OCI-M2 (cell line): ENCODE measurements around the gene ONECUT3.

Source experiments
- DNase-seq: peaks from one replicate; lab custom pipeline; 2025; ENCODE audit not compliant: unreplicated experiment; lab: John Stamatoyannopoulos, UW

Gene ONECUT3

DNA sequence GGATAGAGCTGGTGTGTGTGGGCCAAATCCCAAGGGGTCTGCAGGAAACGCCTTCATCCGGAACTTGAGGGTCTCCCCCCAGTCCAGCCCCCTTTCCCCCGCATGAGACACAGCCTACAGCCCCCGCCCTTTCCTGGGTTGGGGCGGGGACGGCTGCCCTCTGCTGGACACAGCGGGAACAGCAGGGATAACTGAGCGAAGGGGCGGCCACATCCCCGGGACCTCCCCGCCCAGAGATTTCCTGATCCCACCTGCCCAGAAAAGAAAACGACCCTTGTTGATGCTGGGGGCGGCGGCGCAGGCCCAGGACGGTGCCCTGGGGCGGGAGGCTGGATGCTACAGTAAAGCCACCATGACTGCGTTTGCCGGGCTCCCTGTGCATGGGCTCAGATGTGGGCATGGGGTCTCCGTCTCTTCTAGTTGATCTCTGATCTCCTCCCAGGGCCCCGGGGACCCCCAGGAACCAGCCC lies 14.2 kb downstream of the ONECUT3 start:
- no peak for DNase-seq

DNA sequence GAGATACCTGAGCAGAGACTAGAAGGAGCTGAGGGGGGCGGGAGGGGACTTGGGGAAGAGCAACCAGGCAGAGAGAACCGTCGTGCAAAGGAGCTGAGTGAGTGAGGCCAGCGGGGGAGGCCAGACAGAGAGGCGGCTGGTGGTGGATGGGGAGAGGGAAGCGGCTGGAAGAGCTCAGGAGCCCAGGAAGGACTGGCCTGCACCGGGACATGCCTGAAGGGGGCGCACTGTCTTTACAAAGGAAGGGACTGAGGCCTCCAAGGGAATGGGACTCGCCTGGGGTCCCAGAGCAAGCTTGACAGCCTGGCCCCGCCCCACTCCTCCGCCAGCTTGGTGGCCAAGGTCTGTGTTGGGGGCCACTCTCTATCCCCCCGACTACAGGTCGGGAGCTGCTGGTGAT lies 14.9 kb downstream of the ONECUT3 start:
- DNase-seq = no peak

DNA sequence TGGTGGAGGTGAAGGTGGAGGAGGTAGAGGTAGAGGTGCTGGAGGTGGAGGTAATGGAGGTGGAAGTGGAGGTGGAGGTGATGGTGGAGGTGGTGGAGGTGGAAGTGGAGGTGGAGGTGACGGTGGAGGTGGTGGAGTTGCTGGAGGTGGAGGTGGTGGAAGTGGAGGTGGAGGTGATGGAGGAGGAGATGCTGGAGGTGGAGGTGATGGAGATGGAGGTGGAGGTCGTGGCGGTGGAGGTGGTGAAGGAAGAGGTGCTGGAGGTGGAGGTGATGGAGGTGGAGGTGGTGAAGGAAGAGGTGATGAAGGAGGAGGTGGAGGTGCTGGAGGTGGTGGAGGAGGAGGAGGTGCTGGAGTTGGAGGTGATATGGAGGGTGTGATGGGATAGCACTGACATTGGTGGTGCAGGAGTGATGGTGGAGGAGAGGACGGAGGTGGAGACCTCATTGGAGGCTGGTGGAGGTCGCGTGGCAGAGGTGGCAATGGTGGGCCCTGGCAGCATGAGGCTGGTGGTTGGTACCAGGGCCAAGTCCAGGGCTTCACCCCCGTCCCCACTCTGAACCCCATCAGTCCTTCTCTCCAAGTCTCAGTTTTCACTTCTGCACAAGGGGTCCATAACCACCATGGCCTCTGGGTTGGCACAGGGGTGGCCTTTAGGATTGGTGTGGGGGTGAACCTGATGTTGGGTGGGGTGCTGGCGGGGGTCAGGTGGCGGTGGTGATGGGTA lies 15.8 kb downstream of the ONECUT3 start:
- no peak for DNase-seq

DNA sequence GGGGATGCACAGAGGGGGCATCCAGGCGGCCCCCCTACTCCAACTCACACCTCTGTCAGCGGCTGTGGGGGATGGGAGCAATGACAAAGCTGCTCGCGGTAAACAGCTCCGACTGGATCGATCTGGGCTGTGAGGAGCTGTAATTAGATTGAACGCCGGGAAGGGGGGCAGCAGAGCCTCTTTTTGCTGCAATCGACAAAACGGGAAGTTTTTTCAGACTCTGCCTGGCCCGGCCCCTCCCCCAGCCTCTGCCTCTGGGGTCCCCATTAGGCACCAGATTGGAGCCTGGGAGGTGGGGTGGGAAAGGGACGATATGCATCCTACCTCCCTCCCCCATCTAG lies 16.3 kb downstream of the ONECUT3 start:
- DNase-seq = no peak

DNA sequence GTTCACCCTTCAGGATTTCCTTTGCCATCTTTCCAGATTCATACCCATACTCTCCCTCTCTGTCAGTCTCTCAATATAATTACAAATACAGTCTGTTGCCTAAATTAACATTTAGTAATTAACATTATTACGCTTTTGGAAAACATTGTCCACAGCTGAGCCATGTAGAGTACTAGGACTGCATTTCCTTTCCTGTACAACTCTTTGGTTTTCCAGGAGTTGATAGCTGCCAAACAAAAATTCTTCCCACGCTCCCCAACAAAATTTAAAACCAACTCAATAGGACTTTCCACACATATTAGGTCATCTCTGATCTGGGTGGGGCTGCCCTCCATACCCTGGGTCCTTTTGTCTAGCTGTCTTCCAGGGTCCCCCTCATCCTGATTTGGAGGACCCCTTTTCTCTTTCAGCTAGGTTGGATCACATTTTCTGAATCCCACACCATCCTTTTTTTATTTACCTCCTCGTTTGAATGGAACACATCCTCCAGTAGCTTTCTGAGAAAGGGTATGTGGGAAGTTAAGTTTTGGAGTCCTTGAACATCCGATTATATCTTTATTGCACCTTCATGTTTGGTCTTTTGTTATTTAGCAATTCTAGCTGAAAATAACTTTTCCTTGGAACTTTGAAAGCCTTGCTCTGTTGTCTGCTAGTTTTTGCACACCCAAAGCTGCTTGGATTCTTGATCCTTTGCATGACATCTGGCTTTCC lies 17.7 kb downstream of the ONECUT3 start:
- DNase-seq = no peak

DNA sequence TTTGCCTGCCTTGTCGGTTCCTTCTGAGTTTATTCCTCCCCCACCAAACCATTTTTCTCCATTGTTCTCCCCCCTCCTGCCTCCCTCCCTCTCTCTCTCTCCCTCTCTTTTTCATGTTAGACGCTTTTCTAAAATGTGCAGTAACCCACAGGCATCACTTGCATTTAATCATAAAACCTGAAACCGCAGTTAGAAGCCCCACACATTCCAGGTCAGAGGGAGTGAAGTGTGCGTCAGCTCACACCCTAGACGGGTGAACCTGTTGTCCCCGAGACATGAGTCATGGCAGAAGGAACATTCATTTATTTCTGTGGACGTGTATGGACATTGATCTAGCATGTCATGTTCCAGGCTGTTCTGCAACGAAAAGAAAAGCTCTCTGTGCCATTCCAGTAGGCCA lies 19.9 kb downstream of the ONECUT3 start:
- DNase-seq = no peak

DNA sequence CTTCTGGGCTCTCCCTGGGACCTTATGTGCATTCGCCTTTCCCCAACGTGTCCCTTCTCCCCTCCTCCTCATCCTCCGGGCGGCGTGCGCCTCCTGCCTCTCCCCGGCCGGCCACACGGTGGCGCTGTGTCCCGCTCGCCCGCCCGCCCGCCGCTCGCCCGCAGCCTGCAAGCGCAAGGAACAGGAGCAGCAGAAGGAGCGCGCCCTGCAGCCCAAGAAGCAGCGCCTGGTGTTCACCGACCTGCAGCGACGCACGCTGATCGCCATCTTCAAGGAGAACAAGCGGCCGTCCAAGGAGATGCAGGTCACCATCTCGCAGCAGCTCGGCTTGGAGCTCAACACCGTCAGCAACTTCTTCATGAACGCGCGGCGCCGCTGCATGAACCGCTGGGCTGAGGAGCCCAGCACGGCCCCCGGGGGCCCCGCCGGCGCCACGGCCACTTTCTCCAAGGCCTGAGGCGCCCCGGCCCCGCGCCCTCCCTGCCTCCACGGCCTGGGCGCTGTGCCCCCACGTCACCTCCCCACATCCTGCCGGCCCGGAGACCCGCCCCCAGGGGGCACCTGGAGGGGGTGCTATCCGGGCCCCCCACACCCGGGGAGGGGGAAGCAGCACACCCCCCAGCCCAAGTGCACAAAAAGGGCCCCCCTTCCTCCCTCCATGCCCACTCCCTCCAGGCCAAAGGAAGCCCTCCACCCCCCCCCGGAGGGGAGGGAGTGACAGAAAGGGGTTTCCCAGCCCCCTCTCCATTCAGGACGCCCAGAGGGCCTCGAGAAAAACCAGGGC lies 21.9 kb downstream of the ONECUT3 start:
- no peak for DNase-seq

DNA sequence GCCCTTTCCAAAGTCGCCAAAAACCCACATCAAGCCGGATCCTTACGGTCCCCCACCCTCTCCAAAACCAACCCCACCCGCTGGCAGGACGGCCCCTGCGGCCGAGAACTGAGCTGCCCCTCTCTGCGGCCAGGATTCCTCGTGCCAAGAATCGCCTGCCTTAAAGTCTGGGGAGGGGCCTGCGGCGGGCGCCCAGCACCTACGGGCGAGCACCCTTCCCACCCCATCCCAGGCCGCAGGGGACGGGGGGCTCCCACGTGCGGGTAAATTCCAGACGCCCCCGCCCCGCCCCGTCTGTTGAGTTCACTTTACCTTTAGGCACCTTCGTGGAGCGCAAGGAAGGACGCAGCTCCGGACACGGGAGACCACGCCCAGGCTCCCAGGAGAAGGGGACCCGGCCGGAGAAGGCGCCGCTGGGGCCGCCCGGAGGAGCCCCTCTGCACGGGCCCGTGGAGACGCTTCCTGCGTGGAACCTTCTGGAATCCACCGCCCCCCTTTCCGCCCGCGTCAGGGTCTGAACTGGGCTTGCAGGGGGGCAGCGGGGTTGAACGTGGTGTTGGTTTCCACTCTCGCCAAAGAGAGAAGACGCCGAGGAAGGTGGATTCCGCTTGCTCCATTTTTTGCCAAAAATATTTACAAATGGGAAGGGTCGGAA lies 22.8 kb downstream of the ONECUT3 start:
- no peak for DNase-seq

DNA sequence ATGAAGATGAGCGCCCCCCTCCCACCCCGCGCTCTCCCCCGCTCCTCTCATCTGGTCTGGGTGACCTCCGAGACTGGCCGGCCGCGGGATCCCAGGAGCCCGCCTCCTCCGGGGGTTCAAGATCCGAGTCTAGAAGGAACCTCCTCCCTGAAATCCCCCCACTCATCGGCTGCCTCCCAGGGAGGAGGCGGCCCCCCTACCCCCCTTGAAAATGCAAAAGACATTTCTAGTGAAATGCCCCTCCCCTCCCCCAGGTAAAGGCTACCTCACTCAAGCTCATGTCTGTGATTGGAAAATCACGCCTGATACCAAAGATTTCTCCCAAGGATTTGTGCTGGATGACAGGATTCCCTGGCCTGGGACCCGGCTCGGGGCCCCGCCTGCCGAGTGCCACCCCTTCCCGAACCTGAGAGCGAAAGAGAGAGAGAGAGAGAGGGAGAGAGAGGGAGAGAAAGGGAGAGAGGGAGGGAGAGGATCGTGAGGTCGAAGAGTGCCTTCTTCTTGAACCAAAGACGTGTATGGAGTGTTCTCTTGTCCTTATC lies 23.4 kb downstream of the ONECUT3 start:
- DNase-seq = no peak

DNA sequence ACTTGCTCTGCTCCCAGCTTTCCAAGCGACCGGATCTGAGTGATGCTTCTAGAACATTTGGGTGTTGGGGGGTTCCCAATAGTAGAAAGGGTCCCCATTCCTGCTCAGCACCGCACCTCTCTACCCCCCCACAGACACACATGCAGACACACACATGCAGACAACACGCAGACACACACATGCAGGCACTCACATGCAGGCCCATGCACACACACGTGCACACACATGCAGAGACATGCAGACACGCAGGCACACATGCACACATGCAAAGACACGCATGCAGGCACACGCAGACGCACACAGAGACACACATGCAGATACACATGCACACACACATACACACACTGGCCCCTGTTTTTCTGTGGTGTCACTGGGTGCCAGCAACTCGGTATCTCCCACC lies 23.8 kb downstream of the ONECUT3 start:
- no peak for DNase-seq

DNA sequence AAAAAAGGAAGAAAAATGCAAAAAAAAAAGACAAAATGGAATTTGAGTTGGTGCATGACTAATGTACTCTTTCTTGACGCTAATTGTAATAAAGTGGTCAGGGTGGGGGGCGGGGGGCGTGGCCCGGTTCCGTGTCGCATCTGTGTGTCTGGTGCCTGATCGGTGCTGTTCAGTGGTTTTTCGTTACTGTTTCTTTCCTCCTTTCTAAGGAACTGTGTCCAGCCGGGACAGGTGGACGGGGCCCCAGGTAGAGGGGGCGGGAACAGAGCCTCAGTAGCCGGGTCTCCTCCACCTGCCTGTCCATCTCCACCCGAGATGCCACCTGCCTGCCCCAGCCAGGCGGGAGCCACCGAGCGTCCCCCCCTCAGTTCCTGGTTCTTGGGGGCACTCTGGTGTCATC lies 26.3 kb downstream of the ONECUT3 start:
- no peak for DNase-seq

DNA sequence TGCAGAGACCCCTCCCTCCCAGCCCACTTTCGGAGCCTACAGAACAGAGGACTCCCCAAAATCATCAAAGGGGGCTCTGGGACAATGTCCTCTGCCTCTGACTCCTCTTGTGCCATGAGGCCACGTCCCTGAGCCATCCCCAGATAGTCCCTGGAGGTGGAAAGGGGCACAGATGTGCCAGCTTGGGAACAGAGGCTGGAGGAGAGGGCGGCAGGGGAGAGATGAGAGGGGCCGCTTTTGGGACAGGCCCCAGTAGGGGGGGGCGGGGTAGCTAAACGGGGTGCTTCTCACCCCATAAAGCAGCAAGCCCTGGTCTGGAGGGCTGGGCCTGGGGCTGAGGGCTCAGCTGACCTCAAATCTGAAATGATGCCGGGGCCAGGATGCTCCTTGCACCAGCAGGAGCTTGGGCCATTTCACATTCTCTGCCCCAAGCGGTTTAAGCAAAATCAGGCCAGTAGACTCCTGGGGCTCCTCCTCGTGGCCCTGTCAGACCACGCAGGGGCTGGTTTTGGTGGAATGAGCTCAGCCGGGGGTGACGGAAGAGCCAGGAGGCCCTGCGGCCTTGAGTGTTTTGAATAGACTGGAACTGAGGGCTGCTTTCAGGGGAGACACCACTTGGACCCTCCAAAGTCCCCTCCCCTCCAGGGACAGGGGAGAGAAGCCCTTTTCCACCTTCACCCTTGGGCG lies 27.1 kb downstream of the ONECUT3 start:
- no peak for DNase-seq

DNA sequence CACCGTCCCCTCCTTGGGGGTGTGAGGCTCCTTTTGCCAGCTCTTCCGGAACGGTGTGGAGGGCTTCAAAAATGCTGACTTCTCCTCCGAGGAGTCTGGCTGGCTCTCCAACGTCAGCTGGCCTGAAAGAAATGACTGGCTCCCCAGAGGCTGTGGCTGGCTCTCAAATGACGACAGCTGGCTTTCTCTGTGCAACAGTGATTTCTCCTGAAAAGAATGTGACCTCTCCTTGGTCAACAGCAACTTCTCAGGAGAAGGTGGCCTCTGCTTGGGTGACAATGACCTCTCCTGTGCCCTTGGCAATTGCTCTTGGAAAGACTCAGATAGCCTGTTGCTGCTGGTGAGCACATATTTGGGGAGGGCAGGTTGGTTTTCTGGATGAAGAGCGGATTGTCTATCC lies 29.2 kb downstream of the ONECUT3 start:
- DNase-seq = no peak

DNA sequence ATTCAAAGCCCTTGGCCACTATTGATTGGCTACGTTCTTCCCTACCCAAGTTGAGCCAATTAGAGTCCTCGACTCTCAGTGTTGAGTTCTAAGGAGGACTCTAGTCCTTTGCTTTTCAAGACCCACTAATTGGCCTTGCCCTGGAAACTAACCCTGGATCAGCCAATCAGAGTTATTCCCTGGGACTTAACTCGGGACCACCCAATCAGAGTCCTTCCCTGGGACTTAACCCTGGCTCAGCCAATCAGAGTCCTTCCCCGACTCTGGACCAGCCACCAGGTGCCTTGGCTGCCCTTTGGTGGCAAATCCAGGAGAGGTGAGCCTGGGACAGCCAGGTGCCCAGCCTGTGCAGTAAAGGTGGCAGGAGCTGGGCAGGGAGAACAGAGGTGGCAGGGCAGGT lies 30.0 kb downstream of the ONECUT3 start:
- no peak for DNase-seq

DNA sequence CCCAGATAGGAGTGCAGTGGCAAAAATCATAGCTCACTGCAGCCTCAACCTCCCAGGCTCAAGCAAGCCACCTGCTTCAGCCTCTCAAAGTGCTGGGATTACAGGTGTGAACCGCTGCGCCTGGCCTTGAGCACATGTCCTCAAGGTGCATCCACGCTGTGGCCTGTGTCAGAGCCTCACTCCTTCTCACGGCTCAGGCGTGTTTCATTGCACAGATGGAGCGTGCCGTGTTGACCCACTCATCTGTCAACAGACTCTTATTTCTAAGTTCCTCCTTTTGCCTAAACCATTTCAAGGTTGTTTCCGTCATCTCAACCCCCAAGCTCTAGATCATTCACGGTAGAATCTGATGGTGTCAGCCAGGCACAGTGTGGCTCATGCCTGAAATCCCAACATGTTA lies 30.6 kb downstream of the ONECUT3 start:
- no peak for DNase-seq

DNA sequence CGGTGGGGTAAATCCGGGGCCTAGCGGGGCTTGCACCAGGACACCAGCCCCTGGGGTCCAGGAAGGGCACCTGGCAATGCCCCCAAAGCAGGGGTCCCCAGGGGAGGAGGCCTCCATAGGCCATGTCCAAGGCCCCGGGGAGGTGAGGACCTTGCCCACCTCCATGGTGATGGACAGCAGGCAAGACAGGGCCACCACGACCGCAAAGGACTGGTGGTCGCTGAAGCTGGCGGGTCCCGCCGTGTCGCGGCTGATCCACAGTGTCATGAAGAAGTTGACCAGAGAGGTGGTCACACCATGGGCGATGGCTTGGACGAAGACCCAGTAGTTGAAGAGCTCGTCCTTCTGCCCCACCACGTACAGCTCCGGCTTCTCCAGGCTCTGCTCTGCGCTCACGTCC lies 32.0 kb downstream of the ONECUT3 start:
- no peak for DNase-seq

DNA sequence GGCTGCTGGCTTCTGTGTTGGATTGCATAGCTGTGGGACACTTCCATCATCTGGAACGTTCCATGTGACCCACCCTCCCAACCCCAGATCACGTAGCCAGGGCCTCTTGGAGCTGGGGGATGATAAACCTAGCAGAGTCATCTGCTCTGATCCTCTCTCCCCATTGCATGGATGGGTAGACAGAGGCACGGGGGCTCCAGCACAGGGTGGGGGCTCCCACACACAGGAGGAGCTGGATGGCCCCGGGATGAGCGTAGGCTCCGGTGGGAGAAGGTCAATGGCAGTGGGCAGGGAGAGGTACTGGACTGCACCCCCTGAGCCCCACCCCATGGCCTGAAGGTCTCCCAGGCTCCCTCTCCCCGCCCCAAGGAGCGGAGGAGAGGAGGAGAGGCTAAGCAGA lies 33.4 kb downstream of the ONECUT3 start:
- no peak for DNase-seq

DNA sequence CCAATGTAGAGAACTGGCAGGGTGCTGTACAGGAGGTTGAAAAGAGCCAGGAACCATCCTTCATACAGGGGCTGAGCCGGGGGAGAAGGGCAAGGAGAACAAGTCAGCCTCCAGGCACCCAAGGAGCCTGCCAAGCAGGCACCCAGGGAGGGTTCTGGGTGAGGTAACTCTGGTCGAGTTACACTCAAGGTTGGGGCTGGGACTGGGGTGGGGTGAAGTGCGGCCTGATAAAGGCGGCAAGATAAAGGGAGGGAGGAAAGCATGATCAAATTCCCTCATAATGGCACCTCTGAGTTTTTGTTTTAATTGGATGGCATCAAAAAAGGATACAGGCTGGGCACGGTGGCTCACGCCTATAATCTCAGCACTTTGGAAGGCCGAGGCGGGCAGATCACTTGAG lies 33.8 kb downstream of the ONECUT3 start:
- no peak for DNase-seq

DNA sequence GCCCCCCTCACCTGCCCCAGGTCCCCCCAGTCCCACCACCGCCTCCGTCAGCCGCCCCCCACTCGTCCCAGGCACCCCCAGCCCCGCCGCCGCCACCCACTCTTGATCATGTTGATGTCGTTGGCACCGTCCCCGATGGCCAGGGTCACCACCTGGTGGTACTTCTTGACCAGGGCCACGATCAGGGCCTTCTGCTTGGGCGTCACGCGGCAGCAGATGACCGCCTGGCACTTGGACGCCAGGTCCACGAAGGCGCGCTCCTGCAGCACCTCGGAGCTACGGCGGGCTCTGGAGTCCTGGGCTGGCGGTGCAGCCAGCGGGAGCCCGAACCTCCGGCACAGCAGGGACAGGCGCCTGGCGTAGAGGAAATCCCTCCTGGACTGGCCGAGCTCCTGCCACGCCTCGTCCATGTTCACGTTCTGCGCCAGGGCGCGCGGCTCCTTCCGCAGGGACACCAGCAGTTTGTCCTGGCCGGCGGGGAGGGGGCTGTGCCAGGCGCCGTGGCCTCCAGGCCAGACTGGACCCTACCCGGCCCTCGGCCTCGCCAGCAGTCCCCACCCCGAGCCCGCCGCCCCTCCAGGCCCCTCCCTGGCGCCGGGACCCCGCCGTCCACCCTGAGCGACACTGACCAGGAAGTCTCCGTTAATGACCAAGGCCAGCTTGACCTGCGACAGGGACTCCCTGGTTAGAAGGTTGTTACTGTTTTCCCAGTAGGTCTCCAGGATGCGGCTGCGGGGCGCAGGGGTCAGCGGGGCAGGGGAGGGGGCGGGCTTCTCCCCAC lies 36.1 kb downstream of the ONECUT3 start:
- DNase-seq = no peak
